SH-SY5Y (cell line): Measurements from ENCODE around the gene TMCC3.

Source experiments
- GATA2 ChIP-seq: IDR thresholded peaks from 2 replicates; pipeline ENCODE4 v1.6.1; 2011; ENCODE audit warnings: mild to moderate bottlenecking, low read depth, low read length
- GATA3 ChIP-seq: IDR thresholded peaks from 2 replicates; pipeline ENCODE4 v1.6.1; 2011; ENCODE audit warnings: low read depth, mild to moderate bottlenecking, low read length, moderate library complexity

GRCh38 chr12:94649349-94650142 is 811 bp downstream of the TMCC3 start:
- no peak for TF ChIP-seq GATA3
- TF ChIP-seq GATA2, result no peak
